SH-SY5Y (cell line): ENCODE data around the gene RAD51B.

Experiments used
- GATA2 ChIP-seq: IDR thresholded peaks from 2 replicates; pipeline ENCODE4 v1.6.1; 2011; ENCODE audit warnings: mild to moderate bottlenecking, low read depth, low read length
- GATA3 ChIP-seq: IDR thresholded peaks from 2 replicates; pipeline ENCODE4 v1.6.1; 2011; ENCODE audit warnings: low read depth, mild to moderate bottlenecking, low read length, moderate library complexity

DNA sequence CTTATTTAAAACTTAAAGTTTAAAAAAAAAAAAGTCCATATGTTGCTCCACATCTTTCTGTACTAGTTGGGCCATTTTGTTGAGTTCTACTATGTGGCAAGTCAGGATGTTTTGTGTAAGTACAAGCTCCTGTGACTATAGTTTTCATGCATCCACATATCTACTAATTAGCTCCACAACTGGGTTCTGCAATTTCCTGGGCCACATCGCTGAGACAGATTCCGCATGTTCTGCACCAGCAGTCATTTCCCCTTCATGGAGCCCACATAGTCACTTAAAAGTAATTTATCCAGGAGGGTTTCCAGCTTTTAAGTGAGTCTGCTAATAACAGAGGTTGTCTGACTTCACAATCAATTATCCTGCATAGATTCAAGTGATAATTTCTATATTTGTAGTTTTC, 511.8 kb downstream of the RAD51B start:
- TF ChIP-seq GATA2 = no peak
- no peak for TF ChIP-seq GATA3
